HCT116 (cell line): ENCODE measurements around the gene NR2C2AP. TPM values are rescaled to one million over a fixed set of nuclear protein-coding genes. Genes with fewer than 3 reads are reported as not detected.

ENCODE experiments used
- ATAC-seq: fragments of 200-7000 bp; cut with Tn5 transposase; 2 replicates; pipeline ENCODE4 v1.9.1; 2020; ENCODE audit warnings: mild to moderate bottlenecking, moderate library complexity
- BruUV-seq: library from RNA; stranded (reverse); fragments of 400-500 nt; replicated peaks from 2 replicates; lab custom pipeline; 2021; lab: Mats Ljungman, UMichigan
- CTCF ChIA-PET: fragments of 300-600 bp; sonication (Branson Sonifier 250); formaldehyde crosslinking; loops from one replicate; lab custom pipeline; 2021; ENCODE audit warnings: antibody characterized with exemption; lab: Charles Lee
- POLR2A ChIA-PET: fragments of 300-600, 350-600 bp; sonication (Branson Sonifier 250); formaldehyde crosslinking; loops from one replicate; lab custom pipeline; 2021; ENCODE audit warnings: antibody characterized with exemption; lab: Charles Lee
- RAD21 ChIA-PET, 2 experiments: fragments of 300-600 bp; sonication (Branson Sonifier 250); formaldehyde crosslinking; loops; one replicate each; lab custom pipeline; 2023; ENCODE audit warnings: low total read pairs in 2 of 2; ENCODE audit not compliant: uncharacterized antibody in 2 of 2, unreplicated experiment in 2 of 2, low non-redundant PET in 1 of 2; lab: Charles Lee
- DNase-seq: peaks from one replicate; pipeline ENCODE4 v3.0.0-alpha.2; 2010; ENCODE audit warnings: low read depth, low spot score
- H2AFZ ChIP-seq: fragments of 200-600 bp; shearing (Covaris generic), sonication (generic); 2 replicates; pipeline ENCODE4 v1.6.1; 2017; ENCODE audit warnings: low read depth, mixed run types, mixed read lengths, antibody characterized with exemption, low read length; ENCODE audit not compliant: poor library complexity, severe bottlenecking
- H3K27ac ChIP-seq: 2 replicates; pipeline ENCODE4 v1.5.1; 2012; ENCODE audit warnings: low read depth, low read length
- H3K27me3 ChIP-seq: fragments of 200-600 bp; sonication (generic); 2 replicates; pipeline ENCODE4 v1.6.1; 2016; ENCODE audit warnings: mixed run types, low read length, mixed read lengths; ENCODE audit not compliant: insufficient read depth
- H3K36me3 ChIP-seq, 2 experiments: fragments of 200-500 bp in 1 of 2; fragments of 200-600 bp in 1 of 2; sonication (Bioruptor generic) in 1 of 2; sonication (generic) in 1 of 2; 2 replicates each; pipeline versions ENCODE4 v1.5.1 to v1.6.1; 2014 to 2016; ENCODE audit warnings: low read length in 2 of 2, inconsistent platforms in 1 of 2, mixed read lengths in 1 of 2, mixed run types in 1 of 2; ENCODE audit not compliant: insufficient read depth in 2 of 2, control insufficient read depth in 1 of 2
- H3K4me1 ChIP-seq, 2 experiments: fragments of 200-600 bp in 1 of 2; sonication (generic) in 1 of 2; 2 replicates each; pipeline versions ENCODE4 v1.5.1 to v1.6.1; 2012 to 2017; ENCODE audit warnings: low read length in 2 of 2, inconsistent platforms in 1 of 2, mild to moderate bottlenecking in 1 of 2, mixed read lengths in 1 of 2, mixed run types in 1 of 2, moderate library complexity in 1 of 2; ENCODE audit not compliant: insufficient read depth in 2 of 2, control insufficient read depth in 1 of 2
- H3K4me2 ChIP-seq: fragments of 200-600 bp; sonication (generic); 2 replicates; pipeline ENCODE4 v1.6.1; 2017; ENCODE audit warnings: mixed run types, low read length, mixed read lengths
- H3K4me3 ChIP-seq, 2 experiments: fragments of 200-600 bp in 1 of 2; sonication (generic) in 1 of 2; replicated peaks in 1 of 2; 2 replicates each; pipeline ENCODE4 v1.5.1; 2011 to 2016; ENCODE audit warnings: low read length in 2 of 2, control low read depth in 1 of 2, low read depth in 1 of 2, mild to moderate bottlenecking in 1 of 2, mixed read lengths in 1 of 2, mixed run types in 1 of 2
- H3K79me2 ChIP-seq: fragments of 200-600 bp; sonication (generic); 2 replicates; pipeline ENCODE4 v1.6.1; 2017; ENCODE audit warnings: mild to moderate bottlenecking, mixed run types, low read length, moderate library complexity, mixed read lengths; ENCODE audit not compliant: insufficient read depth
- H3K9ac ChIP-seq: fragments of 200-600 bp; sonication (generic); 2 replicates; pipeline ENCODE4 v1.6.1; 2016; ENCODE audit warnings: low read length, mixed read lengths
- H3K9me2 ChIP-seq: fragments of 200-600 bp; sonication (generic), shearing (Covaris generic); 2 replicates; pipeline ENCODE4 v1.6.1; 2017; ENCODE audit warnings: mixed run types, mild to moderate bottlenecking, moderate library complexity; ENCODE audit not compliant: insufficient read depth
- H3K9me3 ChIP-seq, 2 experiments: fragments of 200-500 bp in 1 of 2; fragments of 200-600 bp in 1 of 2; sonication (Bioruptor generic) in 1 of 2; sonication (generic) in 1 of 2; 2 replicates each; pipeline ENCODE4 v1.6.1; 2014 to 2017; ENCODE audit warnings: low read length in 2 of 2, mixed read lengths in 2 of 2, inconsistent platforms in 1 of 2, low read depth in 1 of 2, mild to moderate bottlenecking in 1 of 2, mixed run types in 1 of 2, moderate library complexity in 1 of 2; ENCODE audit not compliant: control insufficient read depth in 1 of 2, insufficient read depth in 1 of 2
- H4K20me1 ChIP-seq: fragments of 200-600 bp; sonication (generic), shearing (Covaris generic); 2 replicates; pipeline ENCODE4 v1.6.1; 2017; ENCODE audit warnings: mixed run types, mild to moderate bottlenecking, moderate library complexity; ENCODE audit not compliant: insufficient read depth
- CEBPB ChIP-seq: IDR thresholded peaks from 2 replicates; pipeline ENCODE4 v1.6.1; 2012; ENCODE audit warnings: low read depth
- EZH2phosphoT487 ChIP-seq: fragments of 200-600 bp; IDR thresholded peaks from 2 replicates; pipeline ENCODE4 v1.6.1; 2018; ENCODE audit warnings: antibody characterized with exemption, borderline replicate concordance
- POLR2AphosphoS5 ChIP-seq: IDR thresholded peaks from 2 replicates; pipeline ENCODE4 v1.6.1; 2011; ENCODE audit warnings: mild to moderate bottlenecking, low read depth, low read length, moderate library complexity
- RAD21 ChIP-seq: IDR thresholded peaks from 2 replicates; pipeline ENCODE4 v1.6.1; 2012; ENCODE audit warnings: low read depth, mild to moderate bottlenecking
- SP1 ChIP-seq: IDR thresholded peaks from 2 replicates; pipeline ENCODE4 v1.6.1; 2012; ENCODE audit warnings: low read depth
- SRF ChIP-seq: IDR thresholded peaks from 2 replicates; pipeline ENCODE4 v1.6.1; 2012; ENCODE audit warnings: low read depth
- intact Hi-C: fragments of 100-400 bp; cut with micrococcal nuclease; formaldehyde crosslinking; loops from 2 replicates; pipeline ENCODE4 v1.10.0; 2022
- total RNA-seq: library from RNA; stranded (reverse); gene quantifications from one replicate; pipeline ENCODE4 v1.2.1, GENCODE V29; 2021; ENCODE audit not compliant: unreplicated experiment
- TF ChIP-seq, protein P1 (sequence below), 3 experiments: fragments of 200-600 bp in 1 of 3; sonication (generic) in 1 of 3; IDR thresholded peaks in 2 of 3; conservative IDR thresholded peaks in 1 of 3; 2 replicates each; pipeline ENCODE4 v1.5.1; 2012 to 2017; ENCODE audit warnings: low read depth in 2 of 3, low read length in 2 of 3, antibody characterized with exemption in 1 of 3, borderline replicate concordance in 1 of 3, control low read depth in 1 of 3, mild to moderate bottlenecking in 1 of 3, mixed read lengths in 1 of 3, mixed run types in 1 of 3, moderate library complexity in 1 of 3; ENCODE audit not compliant: insufficient read depth in 1 of 3
- TF ChIP-seq, protein P2 (sequence below): IDR thresholded peaks from 2 replicates; pipeline ENCODE4 v1.6.1; 2012; ENCODE audit warnings: low read depth

NR2C2AP gene
- total RNA-seq, 1 experiment from 2014 or later = 45.3 TPM

DNA sequence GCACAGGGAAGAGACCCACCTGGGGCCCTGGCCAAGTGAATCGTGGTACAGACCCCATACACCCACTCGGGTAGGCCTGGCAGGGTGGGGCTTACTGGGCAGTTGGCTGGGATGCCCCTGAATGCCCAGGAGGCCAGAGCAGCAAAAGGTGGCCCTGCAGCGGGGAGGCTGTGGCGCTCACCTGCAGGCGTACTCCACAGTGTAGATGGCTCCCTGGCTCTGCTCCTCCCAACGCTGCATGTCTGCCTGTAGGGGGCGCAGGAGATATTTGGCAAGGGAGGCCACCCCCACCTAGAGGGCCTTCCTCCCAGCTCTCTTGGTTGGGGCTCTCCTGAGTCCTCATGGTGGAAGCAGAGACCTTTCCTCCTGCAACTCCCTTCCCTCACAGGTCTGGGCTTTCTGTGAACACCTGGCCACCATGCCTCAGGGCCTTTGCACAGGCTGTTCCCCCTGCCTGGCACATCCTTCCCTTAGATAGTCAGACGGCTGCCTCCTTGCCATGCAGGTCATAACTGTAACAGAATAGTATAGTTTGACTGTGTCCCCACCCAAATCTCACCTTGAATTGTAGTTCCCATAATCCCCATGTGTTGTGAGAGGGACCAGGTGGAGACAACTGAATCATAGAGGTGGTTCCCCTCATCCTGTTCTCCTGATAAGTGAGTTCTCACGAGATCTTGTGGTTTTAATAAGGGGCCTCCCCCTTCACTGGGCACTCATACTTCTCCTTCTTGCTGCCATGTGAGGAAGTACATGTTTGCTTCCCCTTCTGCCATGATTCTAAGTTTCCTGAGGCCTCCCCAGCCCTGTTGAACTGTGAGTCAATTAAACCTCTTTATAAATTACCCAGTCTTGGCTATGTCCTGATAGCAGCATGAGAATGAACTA is 17.1 kb downstream of the NR2C2AP start:
- peak overlapping the region; percentile 11; the same call in 1 of the 2 replicates for H3K27ac ChIP-seq
- no TSS peak for BruUV-seq
- CTCF ChIA-PET = interaction anchor here (1.0 to 1.2 kb wide), 3 partner anchors 11 to 157 kb away, joined by 3 to 4 read pairs (median 3); no protein-coding TSS in a partner anchor
- ATAC-seq (peak; percentile 98), DNase-seq (peak; percentile 50)
- H3K27me3 ChIP-seq = no peaks in the 10 kb centered on the region
- intact Hi-C loops = loop anchor here (2.0 kb wide), 1 partner anchor 157 kb away; no protein-coding TSS in a partner anchor
- peaks cover 11 to 28% of the 10 kb centered on the region in 2 experiments for H3K4me1 ChIP-seq
- no peaks in the 10 kb centered on the region for H3K9me3 ChIP-seq
- no peak overlapping the region for H3K4me3 ChIP-seq
- no peak overlapping the region for H2AFZ ChIP-seq
- RAD21 ChIA-PET = interaction anchor here in 1 of 2 experiments (0.9 kb wide), 1 partner anchor 157 kb away, joined by 3 read pairs; no protein-coding TSS in a partner anchor
- no peak for TF ChIP-seq EZH2phosphoT487
- no peak for TF ChIP-seq SP1
- TF ChIP-seq, protein P1, sequence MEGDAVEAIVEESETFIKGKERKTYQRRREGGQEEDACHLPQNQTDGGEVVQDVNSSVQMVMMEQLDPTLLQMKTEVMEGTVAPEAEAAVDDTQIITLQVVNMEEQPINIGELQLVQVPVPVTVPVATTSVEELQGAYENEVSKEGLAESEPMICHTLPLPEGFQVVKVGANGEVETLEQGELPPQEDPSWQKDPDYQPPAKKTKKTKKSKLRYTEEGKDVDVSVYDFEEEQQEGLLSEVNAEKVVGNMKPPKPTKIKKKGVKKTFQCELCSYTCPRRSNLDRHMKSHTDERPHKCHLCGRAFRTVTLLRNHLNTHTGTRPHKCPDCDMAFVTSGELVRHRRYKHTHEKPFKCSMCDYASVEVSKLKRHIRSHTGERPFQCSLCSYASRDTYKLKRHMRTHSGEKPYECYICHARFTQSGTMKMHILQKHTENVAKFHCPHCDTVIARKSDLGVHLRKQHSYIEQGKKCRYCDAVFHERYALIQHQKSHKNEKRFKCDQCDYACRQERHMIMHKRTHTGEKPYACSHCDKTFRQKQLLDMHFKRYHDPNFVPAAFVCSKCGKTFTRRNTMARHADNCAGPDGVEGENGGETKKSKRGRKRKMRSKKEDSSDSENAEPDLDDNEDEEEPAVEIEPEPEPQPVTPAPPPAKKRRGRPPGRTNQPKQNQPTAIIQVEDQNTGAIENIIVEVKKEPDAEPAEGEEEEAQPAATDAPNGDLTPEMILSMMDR (IDR thresholded peaks at IDR 0.05 in 2 of 3, conservative IDR thresholded peaks at IDR 0.05 in 1 of 3; ENCODE audit: borderline replicate concordance in 1 of 3, insufficient read depth in 1 of 3, low read depth in 2 of 3, low read length in 2 of 3) = peak; percentile 76 to 91 (median 88); a peak in 5 of 6 replicates
- TF ChIP-seq SRF = no peak
- TF ChIP-seq, protein P2, sequence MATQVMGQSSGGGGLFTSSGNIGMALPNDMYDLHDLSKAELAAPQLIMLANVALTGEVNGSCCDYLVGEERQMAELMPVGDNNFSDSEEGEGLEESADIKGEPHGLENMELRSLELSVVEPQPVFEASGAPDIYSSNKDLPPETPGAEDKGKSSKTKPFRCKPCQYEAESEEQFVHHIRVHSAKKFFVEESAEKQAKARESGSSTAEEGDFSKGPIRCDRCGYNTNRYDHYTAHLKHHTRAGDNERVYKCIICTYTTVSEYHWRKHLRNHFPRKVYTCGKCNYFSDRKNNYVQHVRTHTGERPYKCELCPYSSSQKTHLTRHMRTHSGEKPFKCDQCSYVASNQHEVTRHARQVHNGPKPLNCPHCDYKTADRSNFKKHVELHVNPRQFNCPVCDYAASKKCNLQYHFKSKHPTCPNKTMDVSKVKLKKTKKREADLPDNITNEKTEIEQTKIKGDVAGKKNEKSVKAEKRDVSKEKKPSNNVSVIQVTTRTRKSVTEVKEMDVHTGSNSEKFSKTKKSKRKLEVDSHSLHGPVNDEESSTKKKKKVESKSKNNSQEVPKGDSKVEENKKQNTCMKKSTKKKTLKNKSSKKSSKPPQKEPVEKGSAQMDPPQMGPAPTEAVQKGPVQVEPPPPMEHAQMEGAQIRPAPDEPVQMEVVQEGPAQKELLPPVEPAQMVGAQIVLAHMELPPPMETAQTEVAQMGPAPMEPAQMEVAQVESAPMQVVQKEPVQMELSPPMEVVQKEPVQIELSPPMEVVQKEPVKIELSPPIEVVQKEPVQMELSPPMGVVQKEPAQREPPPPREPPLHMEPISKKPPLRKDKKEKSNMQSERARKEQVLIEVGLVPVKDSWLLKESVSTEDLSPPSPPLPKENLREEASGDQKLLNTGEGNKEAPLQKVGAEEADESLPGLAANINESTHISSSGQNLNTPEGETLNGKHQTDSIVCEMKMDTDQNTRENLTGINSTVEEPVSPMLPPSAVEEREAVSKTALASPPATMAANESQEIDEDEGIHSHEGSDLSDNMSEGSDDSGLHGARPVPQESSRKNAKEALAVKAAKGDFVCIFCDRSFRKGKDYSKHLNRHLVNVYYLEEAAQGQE = no peak
- TF ChIP-seq RAD21 = peak; percentile 78
- no peak for TF ChIP-seq POLR2AphosphoS5
- TF ChIP-seq CEBPB = no peak
- no peaks in the 10 kb centered on the region for H3K9me2 ChIP-seq
- peaks cover 0 to 12% of the 10 kb centered on the region in 2 experiments; a peak in 2 of 4 replicates for H3K36me3 ChIP-seq
- H3K4me2 ChIP-seq = 0 out of 2 replicates have a peak overlapping the region, but pooled peaks have one; percentile 25
- POLR2A ChIA-PET = no interaction called here
- no peaks in the 10 kb centered on the region for H4K20me1 ChIP-seq
- H3K9ac ChIP-seq = no peak overlapping the region
- H3K79me2 ChIP-seq = peaks cover 26% of the 10 kb centered on the region
